Vagina (tissue), 2 donors: ENCODE results near the gene GTSE1. TPM values are rescaled to one million over a fixed set of nuclear protein-coding genes. Genes with fewer than 3 reads are reported as not detected.

ENCODE experiments used
- DNase-seq, 2 donors: peaks; one replicate each; pipeline ENCODE4 v3.0.0-alpha.2; 2017; ENCODE audit errors: extremely low spot score in 2 of 2
- H3K27ac ChIP-seq: fragments of 200-600 bp; sonication (generic); one replicate; pipeline ENCODE4 v1.5.1; 2019
- H3K27me3 ChIP-seq: fragments of 200-600 bp; sonication (generic); one replicate; pipeline ENCODE4 v1.5.1; 2019
- H3K36me3 ChIP-seq, 2 donors: fragments of 200-600 bp; sonication (generic); one replicate each; pipeline ENCODE4 v1.5.1; 2017 to 2019
- H3K4me1 ChIP-seq: fragments of 200-600 bp; sonication (generic); one replicate; pipeline ENCODE4 v1.5.1; 2019
- H3K4me3 ChIP-seq, 2 donors: fragments of 200-600 bp; sonication (generic); 1 replicate in 1 of 2; 2 replicates in 1 of 2; pipeline ENCODE4 v1.5.1; 2016 to 2019
- H3K9me3 ChIP-seq: fragments of 200-600 bp; sonication (generic); one replicate; pipeline ENCODE4 v1.5.1; 2019
- CTCF ChIP-seq, 3 experiments: fragments of 450-650 bp in 2 of 3; fragments of 200-600 bp in 1 of 3; sonication (generic) in 1 of 3; IDR thresholded peaks; one replicate each; pipeline ENCODE4 v1.5.1; 2017 to 2019; ENCODE audit warnings: antibody characterized with exemption in 3 of 3, mild to moderate bottlenecking in 2 of 3, moderate library complexity in 2 of 3
- POLR2A ChIP-seq, 2 donors: fragments of 450-650 bp; IDR thresholded peaks; one replicate each; pipeline ENCODE4 v1.6.1; 2017; ENCODE audit warnings: antibody characterized with exemption in 2 of 2, mild to moderate bottlenecking in 2 of 2, moderate library complexity in 2 of 2
- POLR2AphosphoS5 ChIP-seq, 2 donors: sonication (generic); formaldehyde crosslinking; IDR thresholded peaks; one replicate each; pipeline ENCODE4 v1.9.0; 2017; ENCODE audit warnings: antibody characterized with exemption in 2 of 2, mild to moderate bottlenecking in 2 of 2, low read depth in 1 of 2; ENCODE audit not compliant: insufficient read depth in 1 of 2
- intact Hi-C: fragments of 100-400 bp; cut with DNase I; formaldehyde crosslinking; loops from one replicate; pipeline ENCODE4 v1.15.1; 2023
- total RNA-seq: library from RNA; depleted of rRNA; stranded (reverse); fragments of >200 nt; gene quantifications from one replicate; pipeline ENCODE4 v1.2.3, GENCODE V29; 2016

GTSE1 gene
- total RNA-seq, 1 donor from 2014 or later: 2.2 TPM

GRCh38 chr22:46275455-46276122 is 21.1 kb upstream of the GTSE1 start:
- peaks cover 3 to 70% of the 10 kb centered on the region in 2 donors for H3K36me3 ChIP-seq
- no peaks in the 10 kb centered on the region for H3K27me3 ChIP-seq
- no peaks in the 10 kb centered on the region for H3K9me3 ChIP-seq
- H3K4me3 ChIP-seq: no peak overlapping the region
- TF ChIP-seq POLR2AphosphoS5 (IDR thresholded peaks at IDR 0.05; ENCODE audit: insufficient read depth in 1 of 2, low read depth in 1 of 2) (no peak), POLR2A (IDR thresholded peaks at IDR 0.05) (no peak), CTCF (IDR thresholded peaks at IDR 0.05) (no peak)
- H3K4me1 ChIP-seq: no peaks in the 10 kb centered on the region
- no peak for DNase-seq
- H3K27ac ChIP-seq: no peak overlapping the region
- intact Hi-C loops: no loop called here

GRCh38 chr22:46276563-46276962 is 20.1 kb upstream of the GTSE1 start:
- DNase-seq: no peak
- H3K9me3 ChIP-seq: no peaks in the 10 kb centered on the region
- peaks cover 3 to 73% of the 10 kb centered on the region in 2 donors for H3K36me3 ChIP-seq
- no peaks in the 10 kb centered on the region for H3K27me3 ChIP-seq
- intact Hi-C loops: no loop called here
- no peak overlapping the region for H3K4me3 ChIP-seq
- H3K4me1 ChIP-seq: no peaks in the 10 kb centered on the region
- TF ChIP-seq POLR2A (IDR thresholded peaks at IDR 0.05): no peak
- TF ChIP-seq POLR2AphosphoS5 (IDR thresholded peaks at IDR 0.05; ENCODE audit: insufficient read depth in 1 of 2, low read depth in 1 of 2): no peak
- TF ChIP-seq CTCF (IDR thresholded peaks at IDR 0.05): no peak
- H3K27ac ChIP-seq: no peak overlapping the region

GRCh38 chr22:46278656-46279645 is 17.7 kb upstream of the GTSE1 start:
- H3K9me3 ChIP-seq: no peaks in the 10 kb centered on the region
- H3K27ac ChIP-seq: no peak overlapping the region
- H3K36me3 ChIP-seq: peaks cover 3 to 65% of the 10 kb centered on the region in 2 donors
- no peak for DNase-seq
- no peak for TF ChIP-seq POLR2A (IDR thresholded peaks at IDR 0.05)
- no peak for TF ChIP-seq CTCF (IDR thresholded peaks at IDR 0.05)
- intact Hi-C loops: no loop called here
- no peaks in the 10 kb centered on the region for H3K27me3 ChIP-seq
- H3K4me1 ChIP-seq: no peaks in the 10 kb centered on the region
- no peak overlapping the region for H3K4me3 ChIP-seq

- no peak for DNase-seq
- Histone ChIP-seq H3K27me3 (no peaks in the 10 kb centered on the region), H3K36me3 (peaks cover 3 to 65% of the 10 kb centered on the region in 2 donors), H3K4me1 (no peaks in the 10 kb centered on the region), H3K9me3 (no peaks in the 10 kb centered on the region), H3K27ac (no peak overlapping the region), H3K4me3 (no peak overlapping the region)
- intact Hi-C loops: no loop called here
- TF ChIP-seq POLR2A (IDR thresholded peaks at IDR 0.05) (no peak), CTCF (IDR thresholded peaks at IDR 0.05) (no peak), POLR2AphosphoS5 (IDR thresholded peaks at IDR 0.05; ENCODE audit: insufficient read depth in 1 of 2, low read depth in 1 of 2) (no peak)
Observed at GRCh38 chr22:46280063-46280817, 16.4 kb upstream of the GTSE1 start.
